HUES64 (cell line): ENCODE results near the gene MYO10.

Source experiments
- H3K27ac ChIP-seq: 2 replicates; pipeline ENCODE4 v1.7.0; 2013; ENCODE audit warnings: low read depth, low read length, inconsistent platforms
- H3K27me3 ChIP-seq: 2 replicates; pipeline ENCODE4 v1.6.1; 2013; ENCODE audit warnings: mild to moderate bottlenecking, low read length; ENCODE audit not compliant: insufficient read depth
- H3K36me3 ChIP-seq: 2 replicates; pipeline ENCODE4 v1.6.1; 2013; ENCODE audit warnings: mild to moderate bottlenecking, low read length; ENCODE audit not compliant: insufficient read depth
- H3K4me1 ChIP-seq: 2 replicates; pipeline ENCODE4 v1.6.1; 2013; ENCODE audit warnings: mild to moderate bottlenecking, low read length, moderate library complexity; ENCODE audit not compliant: insufficient read depth
- H3K4me3 ChIP-seq: 2 replicates; pipeline ENCODE4 v1.5.1; 2013; ENCODE audit warnings: mild to moderate bottlenecking, low read length, moderate library complexity
- H3K9ac ChIP-seq: 2 replicates; pipeline ENCODE4 v1.6.1; 2013; ENCODE audit warnings: mild to moderate bottlenecking, low read depth, low read length
- H3K9me3 ChIP-seq: 2 replicates; pipeline ENCODE4 v1.6.1; 2013; ENCODE audit warnings: low read depth, low read length; ENCODE audit not compliant: insufficient read depth
- WGBS: fragments of 150-250, 120-280 bp; methylation state at CpG from one replicate; pipeline ENCODE4 v1.1.7; 2013; ENCODE audit warnings: missing lambda C conversion rate; 5-methylcytosine and 5-hydroxymethylcytosine counted together

The MYO10 gene

GRCh38 chr5:16869821-16870796 lies 66.0 kb downstream of the MYO10 start:
- no peak overlapping the region for H3K9ac ChIP-seq
- no peaks in the 10 kb centered on the region for H3K27me3 ChIP-seq
- no peak overlapping the region for H3K27ac ChIP-seq
- 78% methylated on average over 14 of the region's 15 CpGs for WGBS
- peaks cover 33% of the 10 kb centered on the region for H3K4me1 ChIP-seq
- H3K36me3 ChIP-seq, result peaks cover 18% of the 10 kb centered on the region
- H3K4me3 ChIP-seq, result no peak overlapping the region
- H3K9me3 ChIP-seq, result peaks cover 14% of the 10 kb centered on the region

- Histone ChIP-seq H3K27ac (no peak overlapping the region; the same call in 1 of the 2 replicates), H3K9me3 (no peaks in the 10 kb centered on the region), H3K4me3 (no peak overlapping the region), H3K9ac (no peak overlapping the region), H3K36me3 (peaks cover 4% of the 10 kb centered on the region), H3K27me3 (no peaks in the 10 kb centered on the region), H3K4me1 (peaks cover 48% of the 10 kb centered on the region)
- 99% methylated on average over 3 of the region's 3 CpGs for WGBS
Observed at GRCh38 chr5:16867577-16867953, 68.5 kb downstream of the MYO10 start.

GRCh38 chr5:16866795-16867576 lies 69.1 kb downstream of the MYO10 start:
- H3K4me3 ChIP-seq, result no peak overlapping the region
- H3K27ac ChIP-seq, result peak overlapping the region; percentile 75; the same call in 1 of the 2 replicates
- H3K27me3 ChIP-seq, result no peaks in the 10 kb centered on the region
- H3K9ac ChIP-seq, result no peak overlapping the region
- peaks cover 49% of the 10 kb centered on the region for H3K4me1 ChIP-seq
- H3K9me3 ChIP-seq, result no peaks in the 10 kb centered on the region
- H3K36me3 ChIP-seq, result no peaks in the 10 kb centered on the region
- 27% methylated on average over 15 of the region's 17 CpGs for WGBS

- Histone ChIP-seq H3K4me1 (peaks cover 49% of the 10 kb centered on the region), H3K27ac (peak overlapping the region; percentile 64; the same call in 1 of the 2 replicates), H3K4me3 (no peak overlapping the region), H3K9ac (no peak overlapping the region), H3K36me3 (no peaks in the 10 kb centered on the region), H3K27me3 (no peaks in the 10 kb centered on the region), H3K9me3 (no peaks in the 10 kb centered on the region)
- 86% methylated on average over 4 of the region's 4 CpGs for WGBS
Observed at GRCh38 chr5:16866273-16866672, 69.8 kb downstream of the MYO10 start.

- H3K27ac ChIP-seq, result no peak overlapping the region
- H3K4me1 ChIP-seq, result peaks cover 53% of the 10 kb centered on the region
- H3K36me3 ChIP-seq, result no peaks in the 10 kb centered on the region
- no peak overlapping the region for H3K9ac ChIP-seq
- no peaks in the 10 kb centered on the region for H3K27me3 ChIP-seq
- WGBS, result 94% methylated on average over 7 of the region's 8 CpGs
- H3K9me3 ChIP-seq, result no peaks in the 10 kb centered on the region
- H3K4me3 ChIP-seq, result no peak overlapping the region
Observed at GRCh38 chr5:16865151-16865550, 70.9 kb downstream of the MYO10 start.

- WGBS, result 84% methylated on average over 4 of the region's 4 CpGs
- Histone ChIP-seq H3K27me3 (no peaks in the 10 kb centered on the region), H3K36me3 (no peaks in the 10 kb centered on the region), H3K27ac (no peak overlapping the region), H3K4me1 (peaks cover 51% of the 10 kb centered on the region), H3K9me3 (no peaks in the 10 kb centered on the region), H3K9ac (no peak overlapping the region), H3K4me3 (no peak overlapping the region)
Observed at GRCh38 chr5:16864631-16865131, 71.4 kb downstream of the MYO10 start.

GRCh38 chr5:16863469-16863946 lies 72.6 kb downstream of the MYO10 start:
- Histone ChIP-seq H3K27me3 (no peaks in the 10 kb centered on the region), H3K4me3 (no peak overlapping the region), H3K27ac (no peak overlapping the region), H3K36me3 (no peaks in the 10 kb centered on the region), H3K4me1 (peaks cover 51% of the 10 kb centered on the region), H3K9me3 (0 out of 2 replicates have a peak, but pooled peaks cover 6% of the 10 kb centered on the region), H3K9ac (no peak overlapping the region)
- WGBS, result 95% methylated on average over 5 of the region's 5 CpGs

- Histone ChIP-seq H3K9ac (peak overlapping the region; percentile 18; the same call in 1 of the 2 replicates), H3K27me3 (no peaks in the 10 kb centered on the region), H3K27ac (no peak overlapping the region), H3K4me1 (peaks cover 50% of the 10 kb centered on the region), H3K4me3 (no peak overlapping the region), H3K36me3 (no peaks in the 10 kb centered on the region), H3K9me3 (0 out of 2 replicates have a peak, but pooled peaks cover 6% of the 10 kb centered on the region)
- 71% methylated on average over 3 of the region's 3 CpGs for WGBS
Observed at GRCh38 chr5:16862777-16863176, 73.3 kb downstream of the MYO10 start.

- Histone ChIP-seq H3K36me3 (no peaks in the 10 kb centered on the region), H3K27me3 (no peaks in the 10 kb centered on the region), H3K9ac (no peak overlapping the region), H3K4me3 (no peak overlapping the region), H3K27ac (no peak overlapping the region), H3K9me3 (0 out of 2 replicates have a peak, but pooled peaks cover 6% of the 10 kb centered on the region), H3K4me1 (peaks cover 44% of the 10 kb centered on the region)
Observed at GRCh38 chr5:16859346-16859745, 76.7 kb downstream of the MYO10 start.

GRCh38 chr5:16858151-16858550 lies 77.9 kb downstream of the MYO10 start:
- Histone ChIP-seq H3K4me3 (no peak overlapping the region), H3K4me1 (peaks cover 38% of the 10 kb centered on the region), H3K36me3 (no peaks in the 10 kb centered on the region), H3K9ac (no peak overlapping the region), H3K9me3 (0 out of 2 replicates have a peak, but pooled peaks cover 6% of the 10 kb centered on the region), H3K27ac (no peak overlapping the region), H3K27me3 (no peaks in the 10 kb centered on the region)
- 90% methylated on average over 6 of the region's 6 CpGs for WGBS

- no peak overlapping the region for H3K4me3 ChIP-seq
- H3K36me3 ChIP-seq, result no peaks in the 10 kb centered on the region
- no peaks in the 10 kb centered on the region for H3K27me3 ChIP-seq
- peaks cover 34% of the 10 kb centered on the region for H3K4me1 ChIP-seq
- no peak overlapping the region for H3K9ac ChIP-seq
- no peak overlapping the region for H3K27ac ChIP-seq
- H3K9me3 ChIP-seq, result 0 out of 2 replicates have a peak, but pooled peaks cover 6% of the 10 kb centered on the region
- 82% methylated on average over 4 of the region's 4 CpGs for WGBS
Observed at GRCh38 chr5:16857635-16858034, 78.5 kb downstream of the MYO10 start.
